OCI-LY3 (cell line): ENCODE measurements around the gene ARHGAP12.

Experiments
- H2AFZ ChIP-seq: fragments of 200-600, 300-600 bp; shearing (Covaris generic); 2 replicates; pipeline ENCODE4 v1.6.0; 2014; ENCODE audit warnings: antibody characterized with exemption, low read depth, low read length
- H3K27ac ChIP-seq: fragments of 200-600, 300-600 bp; sonication (generic); 2 replicates; pipeline ENCODE4 v1.5.1; 2014; ENCODE audit warnings: mild to moderate bottlenecking, low read length, moderate library complexity, mixed read lengths
- H3K27me3 ChIP-seq: fragments of 200-600, 300-600 bp; sonication (generic); 2 replicates; pipeline ENCODE4 v1.6.1; 2014; ENCODE audit warnings: low read depth, low read length, mixed read lengths
- H3K36me3 ChIP-seq: fragments of 200-600, 300-600 bp; sonication (generic); replicated peaks from 2 replicates; pipeline ENCODE3; 2014; ENCODE audit warnings: low read depth, low read length, mixed read lengths
- H3K4me1 ChIP-seq: fragments of 300-600, 200-600 bp; sonication (generic); 2 replicates; pipeline ENCODE4 v1.6.1; 2014; ENCODE audit warnings: low read length, mixed read lengths
- H3K4me2 ChIP-seq: fragments of 200-600, 300-600 bp; sonication (generic); 2 replicates; pipeline ENCODE4 v1.6.1; 2014; ENCODE audit warnings: low read length, mixed read lengths
- H3K4me3 ChIP-seq: fragments of 300-600, 200-600 bp; sonication (generic); 2 replicates; pipeline ENCODE4 v1.5.1; 2014; ENCODE audit warnings: antibody characterized with exemption, mild to moderate bottlenecking, low read length, moderate library complexity
- H3K79me2 ChIP-seq: fragments of 300-600, 200-600 bp; shearing (Covaris generic); 2 replicates; pipeline ENCODE4 v1.6.1; 2014; ENCODE audit warnings: mild to moderate bottlenecking, low read length, mixed read lengths
- H3K9ac ChIP-seq: fragments of 300-600, 200-600 bp; shearing (Covaris generic); 2 replicates; pipeline ENCODE4 v1.6.0; 2014; ENCODE audit warnings: mild to moderate bottlenecking, low read length, moderate library complexity
- H3K9me3 ChIP-seq: fragments of 200-600, 300-600 bp; shearing (Covaris generic); 2 replicates; pipeline ENCODE4 v1.6.1; 2014; ENCODE audit warnings: low read length, mixed read lengths; ENCODE audit not compliant: insufficient read depth
- H4K20me1 ChIP-seq: fragments of 200-600, 300-600 bp; sonication (generic); 2 replicates; pipeline ENCODE4 v1.6.1; 2016; ENCODE audit warnings: low read length, mixed read lengths; ENCODE audit not compliant: insufficient read depth
- EZH2phosphoT487 ChIP-seq: fragments of 200-600 bp; shearing (Covaris generic); IDR thresholded peaks from 2 replicates; pipeline ENCODE4 v1.6.1; 2018; ENCODE audit warnings: antibody characterized with exemption, mixed run types, low read depth
- TF ChIP-seq, protein P1 (sequence below): fragments of 200-600, 300-600 bp; sonication (generic); IDR thresholded peaks from 2 replicates; pipeline ENCODE4 v1.5.1; 2014; ENCODE audit warnings: antibody characterized with exemption, low read length, low read depth

The ARHGAP12 gene

DNA sequence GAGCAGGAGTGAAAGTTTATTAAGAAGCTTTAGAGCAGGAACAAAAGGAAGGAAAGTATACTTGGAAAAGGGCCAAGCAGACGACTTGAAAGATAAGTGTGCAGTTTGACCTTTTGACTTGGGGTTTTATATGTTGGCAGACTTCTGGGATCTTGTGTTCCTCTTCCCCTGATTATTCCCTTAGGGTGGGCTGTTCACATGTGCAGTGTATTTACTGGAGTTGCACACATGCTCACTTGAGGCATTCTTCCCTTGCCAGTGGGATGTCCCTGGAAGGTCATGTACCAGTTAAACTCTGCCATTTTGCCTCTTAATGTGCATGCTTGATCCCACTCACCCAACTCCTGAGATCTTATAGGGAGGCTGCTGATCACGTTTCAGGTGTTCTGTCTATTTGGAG lies 23.4 kb upstream of the ARHGAP12 start:
- H3K4me3 ChIP-seq, result no peak overlapping the region
- H3K4me1 ChIP-seq, result peaks cover 7% of the 10 kb centered on the region; the same call in 1 of the 2 replicates
- H3K4me2 ChIP-seq, result no peak overlapping the region
- H3K9me3 ChIP-seq, result no peaks in the 10 kb centered on the region
- H3K79me2 ChIP-seq, result no peaks in the 10 kb centered on the region
- no peak for TF ChIP-seq EZH2phosphoT487
- TF ChIP-seq, protein P1, sequence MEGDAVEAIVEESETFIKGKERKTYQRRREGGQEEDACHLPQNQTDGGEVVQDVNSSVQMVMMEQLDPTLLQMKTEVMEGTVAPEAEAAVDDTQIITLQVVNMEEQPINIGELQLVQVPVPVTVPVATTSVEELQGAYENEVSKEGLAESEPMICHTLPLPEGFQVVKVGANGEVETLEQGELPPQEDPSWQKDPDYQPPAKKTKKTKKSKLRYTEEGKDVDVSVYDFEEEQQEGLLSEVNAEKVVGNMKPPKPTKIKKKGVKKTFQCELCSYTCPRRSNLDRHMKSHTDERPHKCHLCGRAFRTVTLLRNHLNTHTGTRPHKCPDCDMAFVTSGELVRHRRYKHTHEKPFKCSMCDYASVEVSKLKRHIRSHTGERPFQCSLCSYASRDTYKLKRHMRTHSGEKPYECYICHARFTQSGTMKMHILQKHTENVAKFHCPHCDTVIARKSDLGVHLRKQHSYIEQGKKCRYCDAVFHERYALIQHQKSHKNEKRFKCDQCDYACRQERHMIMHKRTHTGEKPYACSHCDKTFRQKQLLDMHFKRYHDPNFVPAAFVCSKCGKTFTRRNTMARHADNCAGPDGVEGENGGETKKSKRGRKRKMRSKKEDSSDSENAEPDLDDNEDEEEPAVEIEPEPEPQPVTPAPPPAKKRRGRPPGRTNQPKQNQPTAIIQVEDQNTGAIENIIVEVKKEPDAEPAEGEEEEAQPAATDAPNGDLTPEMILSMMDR, result no peak
- no peak overlapping the region for H2AFZ ChIP-seq
- H3K36me3 ChIP-seq, result no peaks in the 10 kb centered on the region
- H4K20me1 ChIP-seq, result no peaks in the 10 kb centered on the region
- no peaks in the 10 kb centered on the region for H3K27me3 ChIP-seq
- no peak overlapping the region for H3K9ac ChIP-seq
- H3K27ac ChIP-seq, result no peak overlapping the region

DNA sequence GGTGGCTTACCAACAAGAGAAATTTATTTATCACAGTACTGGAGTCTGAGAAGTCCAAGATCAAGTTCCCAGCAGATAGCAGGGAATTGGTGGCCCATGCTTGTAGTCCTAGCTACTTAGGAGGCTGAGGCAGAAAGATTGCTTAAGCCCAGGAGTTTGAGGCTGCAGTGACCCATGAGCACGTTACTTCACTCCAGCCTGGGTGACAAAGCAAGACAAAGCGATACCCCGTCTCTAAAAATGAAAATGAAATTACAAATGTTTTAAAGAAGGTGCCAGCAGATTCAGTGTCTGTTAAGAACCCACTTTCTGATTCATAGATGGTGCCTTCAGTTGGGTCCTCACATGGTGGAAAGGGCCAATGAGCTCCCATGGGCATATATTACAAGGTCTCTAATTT lies 20.6 kb upstream of the ARHGAP12 start:
- no peaks in the 10 kb centered on the region for H4K20me1 ChIP-seq
- TF ChIP-seq EZH2phosphoT487, result no peak
- TF ChIP-seq, protein P1, result no peak
- no peaks in the 10 kb centered on the region for H3K27me3 ChIP-seq
- H3K27ac ChIP-seq, result no peak overlapping the region
- no peak overlapping the region for H3K4me2 ChIP-seq
- H3K4me3 ChIP-seq, result no peak overlapping the region
- no peaks in the 10 kb centered on the region for H3K79me2 ChIP-seq
- H3K9ac ChIP-seq, result no peak overlapping the region
- peaks cover 7% of the 10 kb centered on the region; the same call in 1 of the 2 replicates for H3K4me1 ChIP-seq
- no peaks in the 10 kb centered on the region for H3K9me3 ChIP-seq
- no peaks in the 10 kb centered on the region for H3K36me3 ChIP-seq
- H2AFZ ChIP-seq, result no peak overlapping the region

DNA sequence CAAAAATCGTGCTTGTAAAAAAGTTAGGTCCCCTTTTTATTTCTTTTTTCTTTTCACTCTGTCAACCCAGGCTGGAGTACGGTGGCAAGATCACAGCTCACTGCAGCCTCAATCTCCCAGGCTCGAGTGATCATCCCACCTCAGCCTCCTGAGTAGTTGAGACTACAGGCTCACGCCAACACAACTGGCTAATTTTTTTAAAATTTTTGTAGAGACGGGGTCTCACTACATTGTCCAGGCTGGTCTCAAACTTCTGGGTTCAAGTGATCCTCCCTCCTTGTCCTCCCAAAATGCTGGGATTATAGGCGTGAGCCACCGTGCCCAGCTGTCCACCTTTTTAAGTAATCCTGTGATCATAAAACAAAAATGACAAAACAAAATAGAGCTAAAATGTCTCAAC lies 19.4 kb upstream of the ARHGAP12 start:
- Histone ChIP-seq H4K20me1 (no peaks in the 10 kb centered on the region), H3K4me1 (peaks cover 7% of the 10 kb centered on the region; the same call in 1 of the 2 replicates), H3K27me3 (no peaks in the 10 kb centered on the region), H3K4me2 (peak overlapping the region; percentile 53), H3K36me3 (no peaks in the 10 kb centered on the region), H3K79me2 (no peaks in the 10 kb centered on the region), H3K9ac (no peak overlapping the region), H3K27ac (no peak overlapping the region), H3K9me3 (no peaks in the 10 kb centered on the region), H2AFZ (peak overlapping the region; percentile 81), H3K4me3 (peak overlapping the region; percentile 56)
- TF ChIP-seq EZH2phosphoT487, result no peak
- TF ChIP-seq, protein P1, result no peak

DNA sequence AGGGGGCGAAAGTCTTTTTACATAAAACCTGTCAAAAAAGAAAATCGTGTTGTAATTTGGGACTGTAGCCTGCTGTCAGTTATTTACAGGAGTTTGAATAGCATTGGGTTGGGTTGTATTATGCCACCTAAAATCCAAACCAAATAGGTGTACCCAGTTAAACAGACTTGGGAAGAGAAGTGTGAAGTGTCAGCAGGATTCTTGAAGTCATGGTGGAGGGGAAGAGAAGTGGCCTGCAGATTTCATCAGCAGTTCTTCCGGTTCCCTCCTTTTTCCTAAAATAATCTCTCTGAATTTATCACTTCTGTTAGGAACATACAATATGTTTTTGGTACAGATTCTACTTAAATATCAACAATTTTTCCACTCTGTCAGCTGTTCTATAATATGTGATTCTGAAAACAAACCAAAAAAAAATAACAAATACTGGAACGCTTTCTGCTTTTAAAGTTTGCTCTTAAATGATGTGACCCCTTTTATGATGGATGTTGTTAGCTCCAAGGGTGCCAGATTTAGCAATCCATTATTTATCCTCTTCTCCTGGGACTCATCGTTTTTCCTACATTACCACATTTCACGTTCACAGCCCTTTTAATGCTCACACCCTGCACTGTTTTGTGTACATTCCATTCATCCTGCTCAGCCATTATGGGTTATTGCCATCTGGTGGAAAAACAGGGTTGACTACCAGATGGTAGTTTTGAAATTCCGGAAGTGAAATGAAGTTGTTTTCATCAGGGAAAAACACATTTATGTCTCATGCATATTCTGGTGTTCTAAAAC lies 18.7 kb upstream of the ARHGAP12 start:
- Histone ChIP-seq H2AFZ (peak overlapping the region; percentile 81), H3K9ac (no peak overlapping the region), H3K36me3 (no peaks in the 10 kb centered on the region), H3K4me2 (peak overlapping the region; percentile 53), H3K27me3 (no peaks in the 10 kb centered on the region), H3K4me1 (peaks cover 7% of the 10 kb centered on the region; the same call in 1 of the 2 replicates), H4K20me1 (no peaks in the 10 kb centered on the region), H3K4me3 (peak overlapping the region; percentile 56), H3K79me2 (no peaks in the 10 kb centered on the region), H3K27ac (no peak overlapping the region), H3K9me3 (no peaks in the 10 kb centered on the region)
- TF ChIP-seq, protein P1, result peak; percentile 41
- TF ChIP-seq EZH2phosphoT487, result no peak
